BLaER1 treated with 17β-estradiol and CSF1 and Interleukin-3, amounts not matched to agents 10 nM and 100 nM (cell line): ENCODE measurements around the gene MRPS2.

ENCODE experiments used
- H3K27ac ChIP-seq, 11 experiments: shearing (Covaris generic); formaldehyde crosslinking; 2 replicates each; pipeline ENCODE4 v1.8.1; 2022
- H3K27me3 ChIP-seq, 11 experiments: shearing (Covaris generic); formaldehyde crosslinking; 2 replicates each; pipeline ENCODE4 v1.8.1; 2022
- H3K36me3 ChIP-seq, 11 experiments: shearing (Covaris generic); formaldehyde crosslinking; 2 replicates each; pipeline ENCODE4 v1.8.1; 2022
- H3K4me1 ChIP-seq, 10 experiments: shearing (Covaris generic); formaldehyde crosslinking; 2 replicates each; pipeline ENCODE4 v1.8.1; 2022
- H3K4me2 ChIP-seq, 11 experiments: shearing (Covaris generic); formaldehyde crosslinking; 2 replicates each; pipeline ENCODE4 v1.8.1; 2022
- H3K4me3 ChIP-seq, 10 experiments: shearing (Covaris generic); formaldehyde crosslinking; 2 replicates each; pipeline ENCODE4 v1.8.1; 2022
- H3K9ac ChIP-seq, 11 experiments: shearing (Covaris generic); formaldehyde crosslinking; 2 replicates each; pipeline ENCODE4 v1.8.1; 2022
- H3K9me3 ChIP-seq, 11 experiments: shearing (Covaris generic); formaldehyde crosslinking; replicated peaks in 1 of 11; 2 replicates each; pipeline ENCODE4 v1.8.1; 2022
- H4K20me1 ChIP-seq, 11 experiments: shearing (Covaris generic); formaldehyde crosslinking; 2 replicates each; pipeline ENCODE4 v1.8.1; 2022
- Cebpa-rat ChIP-seq, 11 experiments: shearing (Covaris generic); IDR thresholded peaks; 2 replicates each; pipeline ENCODE4 v1.8.1; 2022

The MRPS2 gene

GRCh38 chr9:135514342-135515082 lies 14.0 kb downstream of the MRPS2 start:
- H3K4me2 ChIP-seq: no peak overlapping the region
- H3K27me3 ChIP-seq: 0 out of 22 replicates have a peak, but pooled peaks cover 0 to 6% (median 0%) of the 10 kb centered on the region in 11 experiments
- H3K27ac ChIP-seq: no peak overlapping the region
- no peak overlapping the region for H3K4me3 ChIP-seq
- 0 out of 22 replicates have a peak, but pooled peaks cover 0 to 7% (median 0%) of the 10 kb centered on the region in 11 experiments for H4K20me1 ChIP-seq
- H3K36me3 ChIP-seq: no peaks in the 10 kb centered on the region
- no peak overlapping the region for H3K9ac ChIP-seq
- peaks cover 9 to 37% (median 18%) of the 10 kb centered on the region in 10 experiments; a peak in 19 of 20 replicates for H3K4me1 ChIP-seq
- TF ChIP-seq Cebpa-rat (IDR thresholded peaks at IDR 0.05): no peak
- H3K9me3 ChIP-seq: peaks cover under 1 to 6% (median 5%) of the 10 kb centered on the region in 11 experiments; a peak in 19 of 22 replicates

GRCh38 chr9:135515083-135515951 lies 14.8 kb downstream of the MRPS2 start:
- Histone ChIP-seq H3K9ac (no peak overlapping the region), H3K36me3 (no peaks in the 10 kb centered on the region), H3K27me3 (0 out of 22 replicates have a peak, but pooled peaks cover 0 to 6% (median 0%) of the 10 kb centered on the region in 11 experiments), H3K4me2 (peak overlapping the region in 3 of 11 experiments; percentile 10 to 31 (median 13); a peak in 3 of 22 replicates), H3K4me3 (no peak overlapping the region), H4K20me1 (0 out of 22 replicates have a peak, but pooled peaks cover 0 to 7% (median 0%) of the 10 kb centered on the region in 11 experiments), H3K9me3 (no peaks in the 10 kb centered on the region), H3K27ac (no peak overlapping the region), H3K4me1 (peaks cover 9 to 36% (median 18%) of the 10 kb centered on the region in 10 experiments; a peak in 19 of 20 replicates)
- no peak for TF ChIP-seq Cebpa-rat (IDR thresholded peaks at IDR 0.05)

- Histone ChIP-seq H3K4me2 (peak overlapping the region in 5 of 11 experiments; percentile 9 to 31 (median 13); a peak in 5 of 22 replicates), H3K9ac (no peak overlapping the region), H3K9me3 (no peaks in the 10 kb centered on the region), H3K36me3 (no peaks in the 10 kb centered on the region), H3K27me3 (0 out of 22 replicates have a peak, but pooled peaks cover 0 to 6% (median 0%) of the 10 kb centered on the region in 11 experiments), H3K4me3 (no peak overlapping the region), H3K4me1 (peaks cover 3 to 27% (median 17%) of the 10 kb centered on the region in 10 experiments; a peak in 19 of 20 replicates), H3K27ac (no peak overlapping the region), H4K20me1 (0 out of 22 replicates have a peak, but pooled peaks cover 0 to 7% (median 0%) of the 10 kb centered on the region in 11 experiments)
- no peak for TF ChIP-seq Cebpa-rat (IDR thresholded peaks at IDR 0.05)
These were observed 15.8 kb downstream of the MRPS2 start for GRCh38 chr9:135516132-135516860.

GRCh38 chr9:135517407-135517822 lies 16.9 kb downstream of the MRPS2 start:
- H3K4me2 ChIP-seq: no peak overlapping the region
- TF ChIP-seq Cebpa-rat (IDR thresholded peaks at IDR 0.05): no peak
- no peaks in the 10 kb centered on the region for H3K9me3 ChIP-seq
- H3K36me3 ChIP-seq: no peaks in the 10 kb centered on the region
- H3K27ac ChIP-seq: no peak overlapping the region
- no peak overlapping the region for H3K9ac ChIP-seq
- H3K4me1 ChIP-seq: peaks cover 4 to 21% (median 15%) of the 10 kb centered on the region in 10 experiments
- H3K27me3 ChIP-seq: 0 out of 22 replicates have a peak, but pooled peaks cover 0 to 6% (median 0%) of the 10 kb centered on the region in 11 experiments
- peaks cover 0 to 7% (median 0%) of the 10 kb centered on the region in 11 experiments; a peak in 1 of 22 replicates for H4K20me1 ChIP-seq
- H3K4me3 ChIP-seq: no peak overlapping the region

- Histone ChIP-seq H3K27me3 (0 out of 22 replicates have a peak, but pooled peaks cover 0 to 6% (median 0%) of the 10 kb centered on the region in 11 experiments), H3K9ac (no peak overlapping the region), H4K20me1 (peaks cover 0 to 7% (median 0%) of the 10 kb centered on the region in 11 experiments; a peak in 2 of 22 replicates), H3K27ac (no peak overlapping the region), H3K9me3 (no peaks in the 10 kb centered on the region), H3K36me3 (no peaks in the 10 kb centered on the region), H3K4me2 (no peak overlapping the region), H3K4me1 (peaks cover 0 to 31% (median 19%) of the 10 kb centered on the region in 10 experiments; a peak in 17 of 20 replicates), H3K4me3 (no peak overlapping the region)
- no peak for TF ChIP-seq Cebpa-rat (IDR thresholded peaks at IDR 0.05)
These were observed 18.9 kb downstream of the MRPS2 start for GRCh38 chr9:135519179-135519971.

- H4K20me1 ChIP-seq: peaks cover 0 to 6% (median 0%) of the 10 kb centered on the region in 11 experiments; a peak in 2 of 22 replicates
- no peaks in the 10 kb centered on the region for H3K36me3 ChIP-seq
- TF ChIP-seq Cebpa-rat (IDR thresholded peaks at IDR 0.05): no peak
- H3K27me3 ChIP-seq: 0 out of 22 replicates have a peak, but pooled peaks cover 0 to 6% (median 0%) of the 10 kb centered on the region in 11 experiments
- no peak within 1 kb of the TSS for H3K27ac ChIP-seq
- H3K9ac ChIP-seq: 0 out of 22 replicates have a peak within 1 kb of the TSS, but pooled peaks of 1 of the 11 experiments have one; percentile 4
- no peak within 1 kb of the TSS for H3K4me3 ChIP-seq
- H3K9me3 ChIP-seq: no peaks in the 10 kb centered on the region
- H3K4me2 ChIP-seq: peak within 1 kb of the TSS in 10 of 11 experiments; percentile 9 to 79 (median 64); a peak in 19 of 22 replicates
- H3K4me1 ChIP-seq: peaks cover 0 to 28% (median 18%) of the 10 kb centered on the region in 10 experiments; a peak in 17 of 20 replicates
These were observed 20.6 kb downstream of the MRPS2 start, which contains the start of gene LCN1 for GRCh38 chr9:135520916-135521607. Gene LCN1, plus strand, starts transcription at chr9:135521440. Its CDS starts 58 bp downstream, at chr9:135521498.

- Histone ChIP-seq H3K27ac (no peak overlapping the region), H3K9ac (no peak overlapping the region), H3K4me3 (no peak overlapping the region), H3K9me3 (no peaks in the 10 kb centered on the region), H3K27me3 (0 out of 22 replicates have a peak, but pooled peaks cover 0 to 6% (median 0%) of the 10 kb centered on the region in 11 experiments), H3K4me1 (peaks cover 0 to 24% (median 15%) of the 10 kb centered on the region in 10 experiments; a peak in 17 of 20 replicates), H3K4me2 (peak overlapping the region in 1 of 11 experiments; percentile 63; a peak in 1 of 22 replicates), H4K20me1 (peaks cover 0 to 6% (median 0%) of the 10 kb centered on the region in 11 experiments; a peak in 2 of 22 replicates), H3K36me3 (no peaks in the 10 kb centered on the region)
- no peak for TF ChIP-seq Cebpa-rat (IDR thresholded peaks at IDR 0.05)
These were observed 21.2 kb downstream of the MRPS2 start for GRCh38 chr9:135521608-135522095.
